Measurements from ENCODE around the gene TRERF1.

- TF ChIP-seq, protein P1, sequence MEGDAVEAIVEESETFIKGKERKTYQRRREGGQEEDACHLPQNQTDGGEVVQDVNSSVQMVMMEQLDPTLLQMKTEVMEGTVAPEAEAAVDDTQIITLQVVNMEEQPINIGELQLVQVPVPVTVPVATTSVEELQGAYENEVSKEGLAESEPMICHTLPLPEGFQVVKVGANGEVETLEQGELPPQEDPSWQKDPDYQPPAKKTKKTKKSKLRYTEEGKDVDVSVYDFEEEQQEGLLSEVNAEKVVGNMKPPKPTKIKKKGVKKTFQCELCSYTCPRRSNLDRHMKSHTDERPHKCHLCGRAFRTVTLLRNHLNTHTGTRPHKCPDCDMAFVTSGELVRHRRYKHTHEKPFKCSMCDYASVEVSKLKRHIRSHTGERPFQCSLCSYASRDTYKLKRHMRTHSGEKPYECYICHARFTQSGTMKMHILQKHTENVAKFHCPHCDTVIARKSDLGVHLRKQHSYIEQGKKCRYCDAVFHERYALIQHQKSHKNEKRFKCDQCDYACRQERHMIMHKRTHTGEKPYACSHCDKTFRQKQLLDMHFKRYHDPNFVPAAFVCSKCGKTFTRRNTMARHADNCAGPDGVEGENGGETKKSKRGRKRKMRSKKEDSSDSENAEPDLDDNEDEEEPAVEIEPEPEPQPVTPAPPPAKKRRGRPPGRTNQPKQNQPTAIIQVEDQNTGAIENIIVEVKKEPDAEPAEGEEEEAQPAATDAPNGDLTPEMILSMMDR (IDR thresholded peaks at IDR 0.05) = no peak
- TF ChIP-seq EZH2phosphoT487 (IDR thresholded peaks at IDR 0.05) = no peak
Measured at GRCh38 chr6:42361036-42361435, 90.7 kb downstream of the TRERF1 start.
